ENCODE results near the gene NBAS. TPM values are rescaled to one million over a fixed set of nuclear protein-coding genes. Genes with fewer than 3 reads are reported as not detected.

NBAS gene
- total and polyA plus RNA-seq, 2 donors (not counting 3 experiments of a cell fraction or from before 2014, with no cell fraction given) = 29.4 to 43.0 TPM

DNA sequence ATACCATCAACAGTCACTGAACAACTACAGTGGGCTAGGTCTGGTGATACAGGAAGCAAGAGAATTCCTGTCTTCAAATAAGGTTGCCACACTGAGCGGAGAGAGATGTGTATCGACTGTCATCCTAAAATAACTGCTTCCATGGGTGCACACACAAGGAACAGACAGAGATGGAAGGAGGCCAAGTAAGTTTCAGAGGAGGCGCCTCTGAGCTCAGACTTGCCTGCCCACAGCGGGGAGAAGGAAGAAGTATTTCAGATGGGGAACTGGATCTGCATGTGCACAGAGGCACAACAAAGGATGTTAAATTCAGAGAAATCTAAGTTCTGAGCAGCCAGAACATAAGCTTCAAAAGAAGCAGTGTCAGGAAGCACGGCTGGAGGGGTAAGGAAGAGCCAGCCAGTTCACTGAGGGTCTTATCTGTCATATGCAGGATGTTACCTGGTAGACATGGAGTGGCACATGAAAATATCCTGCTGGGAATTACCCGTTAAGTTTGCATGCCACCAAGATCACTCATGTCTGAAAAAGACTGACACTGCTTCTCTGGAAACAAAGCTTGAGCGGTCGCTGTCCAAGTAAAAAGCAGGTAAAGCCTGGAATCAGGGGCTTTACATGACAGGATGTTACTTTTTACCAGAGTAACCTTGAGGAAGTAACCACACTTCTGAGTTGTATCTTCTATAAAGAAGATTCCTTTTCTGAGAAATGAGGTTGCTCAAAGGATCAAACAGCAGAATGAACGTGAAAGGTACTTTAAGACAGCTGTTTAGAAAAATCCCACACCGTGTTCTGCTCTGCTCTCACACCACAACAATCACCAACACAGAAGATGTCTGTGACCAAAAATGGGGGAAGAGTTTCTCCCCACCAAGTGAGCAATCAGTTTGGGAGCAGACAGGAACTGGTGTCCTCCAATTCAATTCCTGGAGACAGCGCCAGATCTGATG, 260.2 kb downstream of the NBAS start:
- H3K4me3 ChIP-seq (replicated peaks in 1 of 3; ENCODE audit: insufficient read depth in 1 of 3, low read depth in 1 of 3, low read length in 3 of 3) = no peak overlapping the region
- no peaks in the 10 kb centered on the region for H3K27me3 ChIP-seq (ENCODE audit: control insufficient read depth in 2 of 2, insufficient read depth in 2 of 2, low read length in 2 of 2)
- no peaks in the 10 kb centered on the region for H3K4me1 ChIP-seq (ENCODE audit: control insufficient read depth, extremely low read depth, insufficient read depth, low read length)
- H3K79me2 ChIP-seq (ENCODE audit: control insufficient read depth, insufficient read depth, low read length) = no peaks in the 10 kb centered on the region
- FAIRE-seq = no peak
- no peak overlapping the region for H2AFZ ChIP-seq (ENCODE audit: low read depth, low read length)
- TF ChIP-seq JUN (IDR thresholded peaks at IDR 0.05; ENCODE audit: borderline replicate concordance, insufficient read depth, insufficient read length, low read depth) (no peak), POLR2AphosphoS5 (IDR thresholded peaks at IDR 0.05; ENCODE audit: insufficient read depth, low read depth, low read length) (no peak), FOS (IDR thresholded peaks at IDR 0.05; ENCODE audit: borderline replicate concordance, insufficient read depth, low read length) (no peak)
- TF ChIP-seq, protein P1, sequence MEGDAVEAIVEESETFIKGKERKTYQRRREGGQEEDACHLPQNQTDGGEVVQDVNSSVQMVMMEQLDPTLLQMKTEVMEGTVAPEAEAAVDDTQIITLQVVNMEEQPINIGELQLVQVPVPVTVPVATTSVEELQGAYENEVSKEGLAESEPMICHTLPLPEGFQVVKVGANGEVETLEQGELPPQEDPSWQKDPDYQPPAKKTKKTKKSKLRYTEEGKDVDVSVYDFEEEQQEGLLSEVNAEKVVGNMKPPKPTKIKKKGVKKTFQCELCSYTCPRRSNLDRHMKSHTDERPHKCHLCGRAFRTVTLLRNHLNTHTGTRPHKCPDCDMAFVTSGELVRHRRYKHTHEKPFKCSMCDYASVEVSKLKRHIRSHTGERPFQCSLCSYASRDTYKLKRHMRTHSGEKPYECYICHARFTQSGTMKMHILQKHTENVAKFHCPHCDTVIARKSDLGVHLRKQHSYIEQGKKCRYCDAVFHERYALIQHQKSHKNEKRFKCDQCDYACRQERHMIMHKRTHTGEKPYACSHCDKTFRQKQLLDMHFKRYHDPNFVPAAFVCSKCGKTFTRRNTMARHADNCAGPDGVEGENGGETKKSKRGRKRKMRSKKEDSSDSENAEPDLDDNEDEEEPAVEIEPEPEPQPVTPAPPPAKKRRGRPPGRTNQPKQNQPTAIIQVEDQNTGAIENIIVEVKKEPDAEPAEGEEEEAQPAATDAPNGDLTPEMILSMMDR (IDR thresholded peaks at IDR 0.05; ENCODE audit: extremely low read depth in 1 of 2, insufficient read depth in 1 of 2, low read depth in 1 of 2, low read length in 2 of 2) = no peak
- TF ChIP-seq, protein P2, sequence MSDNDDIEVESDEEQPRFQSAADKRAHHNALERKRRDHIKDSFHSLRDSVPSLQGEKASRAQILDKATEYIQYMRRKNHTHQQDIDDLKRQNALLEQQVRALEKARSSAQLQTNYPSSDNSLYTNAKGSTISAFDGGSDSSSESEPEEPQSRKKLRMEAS (IDR thresholded peaks at IDR 0.05; ENCODE audit: insufficient read depth, insufficient read length) = no peak
- H3K9me3 ChIP-seq (replicated peaks; ENCODE audit: control insufficient read depth, insufficient read depth, low read length) = no peaks in the 10 kb centered on the region
- no TSS peak for BruUV-seq (replicated peaks)
- CTCF ChIA-PET = no interaction called here
- H4K20me1 ChIP-seq (replicated peaks; ENCODE audit: control insufficient read depth, extremely low read depth, insufficient read depth, low read length) = no peaks in the 10 kb centered on the region
- H3K36me3 ChIP-seq (ENCODE audit: control insufficient read depth in 2 of 2, extremely low read depth in 1 of 2, insufficient read depth in 2 of 2, low read length in 2 of 2) = peaks cover 0 to 3% of the 10 kb centered on the region in 2 experiments
- H3K4me2 ChIP-seq (ENCODE audit: insufficient read depth, low read length) = no peak overlapping the region
- H3K9me1 ChIP-seq (replicated peaks; ENCODE audit: control insufficient read depth, extremely low read depth, insufficient read depth, low read length) = no peaks in the 10 kb centered on the region
- H3K9ac ChIP-seq (replicated peaks; ENCODE audit: extremely low read depth, insufficient read depth, low read length) = no peak overlapping the region
- dilution Hi-C loops (cut with MboI; ENCODE audit: extremely low pct_ligation_motif_present, low sequenced_read_pairs) = no loop called here
- no peak for DNase-seq (ENCODE audit: low read depth, low spot score)
- POLR2A ChIA-PET = no interaction called here
- intact Hi-C loops (cut with micrococcal nuclease) = no loop called here
- no peak overlapping the region for H3K27ac ChIP-seq (ENCODE audit: insufficient read depth, low read depth, low read length)

Data from endothelial cell of umbilical vein (primary cell).